ENCODE measurements around the gene CRACR2B. TPM values are rescaled to one million over a fixed set of nuclear protein-coding genes. Genes with fewer than 3 reads are reported as not detected.

CRACR2B gene
- total RNA-seq, 4 donors from 2014 or later = 0.77 to 15.5 (median 2.5) TPM

GRCh38 chr11:870418-870817 lies 42.7 kb downstream of the CRACR2B start:
- intact Hi-C loops (cut with DNase I; ENCODE audit: low total_unique reads) = no loop called here
- H3K27me3 ChIP-seq = no peaks in the 10 kb centered on the region
- H3K4me1 ChIP-seq = no peaks in the 10 kb centered on the region
- no peak overlapping the region for H3K27ac ChIP-seq
- H3K36me3 ChIP-seq = no peaks in the 10 kb centered on the region
- H3K4me3 ChIP-seq = no peak overlapping the region
- TF ChIP-seq POLR2A (IDR thresholded peaks at IDR 0.05) = no peak
- TF ChIP-seq CTCF (IDR thresholded peaks at IDR 0.05) = no peak
- H3K9me3 ChIP-seq = no peaks in the 10 kb centered on the region
- no peak for DNase-seq

- Histone ChIP-seq H3K27ac (no peak overlapping the region), H3K36me3 (no peaks in the 10 kb centered on the region), H3K9me3 (no peaks in the 10 kb centered on the region), H3K4me3 (no peak overlapping the region), H3K4me1 (no peaks in the 10 kb centered on the region), H3K27me3 (no peaks in the 10 kb centered on the region)
- TF ChIP-seq POLR2A (IDR thresholded peaks at IDR 0.05) (no peak), CTCF (IDR thresholded peaks at IDR 0.05) (no peak)
- DNase-seq = no peak
- intact Hi-C loops (cut with DNase I; ENCODE audit: low total_unique reads) = no loop called here
Measured at GRCh38 chr11:871472-871871, 43.8 kb downstream of the CRACR2B start.

- no peak overlapping the region for H3K4me3 ChIP-seq
- H3K27ac ChIP-seq = no peak overlapping the region
- no peaks in the 10 kb centered on the region for H3K27me3 ChIP-seq
- no peak for DNase-seq
- intact Hi-C loops (cut with DNase I; ENCODE audit: low total_unique reads) = no loop called here
- H3K4me1 ChIP-seq = no peaks in the 10 kb centered on the region
- H3K9me3 ChIP-seq = no peaks in the 10 kb centered on the region
- no peak for TF ChIP-seq POLR2A (IDR thresholded peaks at IDR 0.05)
- TF ChIP-seq CTCF (IDR thresholded peaks at IDR 0.05) = no peak
- no peaks in the 10 kb centered on the region for H3K36me3 ChIP-seq
Measured at GRCh38 chr11:872799-873198, 45.1 kb downstream of the CRACR2B start.

DNA sequence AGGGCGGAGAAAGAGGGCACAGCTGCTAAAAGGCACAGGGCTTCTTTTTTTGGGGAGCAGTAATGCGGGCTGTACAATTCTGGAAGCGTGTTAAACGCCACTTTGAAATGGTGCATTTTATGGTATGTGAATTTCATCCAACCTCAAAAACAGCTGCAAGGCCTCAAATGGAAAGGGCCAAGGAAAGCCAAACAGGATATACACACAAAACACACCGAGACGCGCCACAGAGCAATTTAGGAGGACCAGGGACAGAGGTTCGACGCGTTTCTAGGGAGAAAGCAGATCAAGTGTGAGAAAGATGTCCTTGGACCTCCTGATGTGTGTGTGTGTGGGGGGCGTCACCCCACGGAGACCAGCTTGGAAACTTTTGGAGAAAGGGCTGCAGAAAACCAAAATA lies 46.0 kb downstream of the CRACR2B start:
- no peak for TF ChIP-seq POLR2A (IDR thresholded peaks at IDR 0.05)
- TF ChIP-seq CTCF (IDR thresholded peaks at IDR 0.05) = no peak
- no peaks in the 10 kb centered on the region for H3K27me3 ChIP-seq
- intact Hi-C loops (cut with DNase I; ENCODE audit: low total_unique reads) = no loop called here
- no peak overlapping the region for H3K4me3 ChIP-seq
- no peak for DNase-seq
- no peaks in the 10 kb centered on the region for H3K36me3 ChIP-seq
- H3K27ac ChIP-seq = peak overlapping the region in 1 of 2 donors; percentile 26
- H3K9me3 ChIP-seq = no peaks in the 10 kb centered on the region
- H3K4me1 ChIP-seq = no peaks in the 10 kb centered on the region

DNA sequence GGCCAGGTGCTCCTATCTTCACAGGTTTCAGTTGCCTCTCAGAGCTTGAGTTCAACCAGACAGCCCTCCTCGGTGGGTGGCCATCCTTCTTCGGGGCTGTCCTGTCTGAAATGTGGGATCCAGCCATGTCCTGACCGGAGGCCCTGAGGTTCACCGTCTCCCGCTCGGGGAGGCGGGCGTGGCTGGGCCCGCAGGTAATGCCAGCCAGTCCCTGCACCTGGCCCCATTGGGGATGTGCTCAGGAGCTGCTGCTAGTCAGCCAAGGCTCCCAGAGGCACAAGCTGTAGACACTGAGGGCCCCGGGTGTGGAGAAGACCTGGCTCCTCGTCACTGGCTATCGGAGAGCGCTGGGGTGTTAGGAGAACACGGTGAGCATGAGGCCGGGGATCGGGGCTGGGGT lies 47.5 kb downstream of the CRACR2B start:
- Histone ChIP-seq H3K27ac (no peak overlapping the region), H3K27me3 (no peaks in the 10 kb centered on the region), H3K4me1 (no peaks in the 10 kb centered on the region), H3K36me3 (no peaks in the 10 kb centered on the region), H3K4me3 (no peak overlapping the region), H3K9me3 (no peaks in the 10 kb centered on the region)
- intact Hi-C loops (cut with DNase I; ENCODE audit: low total_unique reads) = no loop called here
- no peak for TF ChIP-seq POLR2A (IDR thresholded peaks at IDR 0.05)
- DNase-seq = no peak

- Histone ChIP-seq H3K27ac (no peak overlapping the region), H3K4me1 (no peaks in the 10 kb centered on the region), H3K27me3 (no peaks in the 10 kb centered on the region), H3K36me3 (no peaks in the 10 kb centered on the region), H3K4me3 (no peak overlapping the region), H3K9me3 (no peaks in the 10 kb centered on the region)
- no peak for DNase-seq
- intact Hi-C loops (cut with DNase I; ENCODE audit: low total_unique reads) = no loop called here
- no peak for TF ChIP-seq CTCF (IDR thresholded peaks at IDR 0.05)
- TF ChIP-seq POLR2A (IDR thresholded peaks at IDR 0.05) = no peak
Measured at GRCh38 chr11:875769-876301, 48.1 kb downstream of the CRACR2B start.

All from uterus (tissue), 4 donors.